GM12801 (cell line): ENCODE data around the gene NYAP1.

ENCODE experiments used
- TF ChIP-seq, protein P1 (sequence below): IDR thresholded peaks from one replicate; pipeline ENCODE4 v1.5.1; 2011; ENCODE audit warnings: control low read depth; ENCODE audit not compliant: insufficient read length; ENCODE audit errors: extremely low read depth

The NYAP1 gene

DNA sequence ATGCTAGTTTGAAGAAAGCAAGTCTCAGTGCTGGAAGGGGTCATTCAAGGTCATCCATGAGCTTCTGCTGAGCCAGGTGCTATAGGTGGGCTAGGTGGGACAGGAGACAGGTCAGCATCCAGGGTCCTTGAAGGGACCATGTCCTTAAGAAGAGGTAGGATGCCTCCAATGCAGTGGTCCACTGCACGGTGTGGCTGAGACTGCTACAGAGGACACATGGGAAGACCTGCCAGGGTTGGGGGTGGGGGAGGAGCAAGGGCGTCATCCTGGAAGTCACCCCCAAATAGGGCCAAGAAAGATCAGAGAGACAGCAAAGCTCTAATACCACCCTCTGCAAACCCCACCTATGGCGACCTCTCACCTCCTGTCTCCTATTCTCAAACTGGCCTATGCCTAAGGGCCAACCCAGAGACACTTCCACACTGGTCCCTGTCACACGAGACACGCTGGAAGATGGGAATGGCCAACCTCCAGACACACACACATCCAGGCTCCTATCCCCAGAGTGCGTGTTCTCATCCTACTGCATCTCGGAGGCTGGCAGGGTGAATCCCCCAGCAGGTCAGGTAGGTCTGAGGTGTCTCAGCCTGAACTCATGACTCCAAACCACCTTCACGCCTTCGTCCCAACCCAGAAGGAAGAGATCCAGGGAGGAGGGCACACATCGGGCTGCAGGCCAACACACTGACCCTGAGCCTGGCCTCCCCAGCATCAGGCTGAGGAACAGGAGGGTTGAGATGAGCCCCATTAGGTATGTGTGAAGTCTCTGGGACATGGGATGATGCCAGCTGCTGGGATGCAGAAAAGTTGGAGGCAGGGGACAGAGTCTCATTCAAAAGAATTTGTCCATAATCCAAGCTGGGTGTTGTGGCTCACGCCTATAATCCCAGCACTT is 41.8 kb upstream of the NYAP1 start:
- TF ChIP-seq, protein P1, sequence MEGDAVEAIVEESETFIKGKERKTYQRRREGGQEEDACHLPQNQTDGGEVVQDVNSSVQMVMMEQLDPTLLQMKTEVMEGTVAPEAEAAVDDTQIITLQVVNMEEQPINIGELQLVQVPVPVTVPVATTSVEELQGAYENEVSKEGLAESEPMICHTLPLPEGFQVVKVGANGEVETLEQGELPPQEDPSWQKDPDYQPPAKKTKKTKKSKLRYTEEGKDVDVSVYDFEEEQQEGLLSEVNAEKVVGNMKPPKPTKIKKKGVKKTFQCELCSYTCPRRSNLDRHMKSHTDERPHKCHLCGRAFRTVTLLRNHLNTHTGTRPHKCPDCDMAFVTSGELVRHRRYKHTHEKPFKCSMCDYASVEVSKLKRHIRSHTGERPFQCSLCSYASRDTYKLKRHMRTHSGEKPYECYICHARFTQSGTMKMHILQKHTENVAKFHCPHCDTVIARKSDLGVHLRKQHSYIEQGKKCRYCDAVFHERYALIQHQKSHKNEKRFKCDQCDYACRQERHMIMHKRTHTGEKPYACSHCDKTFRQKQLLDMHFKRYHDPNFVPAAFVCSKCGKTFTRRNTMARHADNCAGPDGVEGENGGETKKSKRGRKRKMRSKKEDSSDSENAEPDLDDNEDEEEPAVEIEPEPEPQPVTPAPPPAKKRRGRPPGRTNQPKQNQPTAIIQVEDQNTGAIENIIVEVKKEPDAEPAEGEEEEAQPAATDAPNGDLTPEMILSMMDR = no peak

DNA sequence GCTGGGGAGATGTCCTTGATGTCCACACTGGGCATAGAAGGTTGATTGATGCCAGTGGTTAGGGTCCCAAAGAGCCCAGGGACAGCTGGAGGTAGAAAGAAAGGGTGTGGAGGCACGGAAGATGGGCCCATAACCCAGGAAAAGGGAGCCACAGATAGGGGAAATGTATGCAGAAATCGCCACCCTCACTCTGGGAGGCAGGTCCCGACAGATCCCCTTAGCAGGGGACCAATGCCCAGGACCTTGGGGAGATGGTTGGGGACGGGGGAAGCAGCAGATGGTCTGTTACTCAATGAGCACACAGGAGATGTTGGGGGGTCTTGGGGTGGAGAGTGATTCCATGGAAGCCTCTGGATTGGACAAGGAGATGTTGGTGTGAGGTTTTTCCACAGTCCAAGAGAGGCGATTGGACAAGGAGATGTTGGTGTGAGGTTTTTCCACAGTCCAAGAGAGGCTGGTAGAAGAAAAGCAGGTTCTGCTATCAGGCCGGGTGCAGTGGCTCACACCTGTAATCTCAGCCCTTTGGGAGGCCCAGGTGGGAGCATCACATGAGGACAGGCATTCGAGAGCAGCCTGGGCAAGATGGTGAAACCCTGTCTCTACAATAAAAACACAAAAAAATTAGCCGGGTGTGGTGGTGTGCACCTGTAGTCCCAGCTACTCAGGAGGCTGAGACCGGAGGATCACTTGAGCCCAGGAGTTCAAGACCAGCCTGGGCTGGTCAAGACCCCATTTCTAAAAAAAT is 40.5 kb upstream of the NYAP1 start:
- TF ChIP-seq, protein P1 = no peak

DNA sequence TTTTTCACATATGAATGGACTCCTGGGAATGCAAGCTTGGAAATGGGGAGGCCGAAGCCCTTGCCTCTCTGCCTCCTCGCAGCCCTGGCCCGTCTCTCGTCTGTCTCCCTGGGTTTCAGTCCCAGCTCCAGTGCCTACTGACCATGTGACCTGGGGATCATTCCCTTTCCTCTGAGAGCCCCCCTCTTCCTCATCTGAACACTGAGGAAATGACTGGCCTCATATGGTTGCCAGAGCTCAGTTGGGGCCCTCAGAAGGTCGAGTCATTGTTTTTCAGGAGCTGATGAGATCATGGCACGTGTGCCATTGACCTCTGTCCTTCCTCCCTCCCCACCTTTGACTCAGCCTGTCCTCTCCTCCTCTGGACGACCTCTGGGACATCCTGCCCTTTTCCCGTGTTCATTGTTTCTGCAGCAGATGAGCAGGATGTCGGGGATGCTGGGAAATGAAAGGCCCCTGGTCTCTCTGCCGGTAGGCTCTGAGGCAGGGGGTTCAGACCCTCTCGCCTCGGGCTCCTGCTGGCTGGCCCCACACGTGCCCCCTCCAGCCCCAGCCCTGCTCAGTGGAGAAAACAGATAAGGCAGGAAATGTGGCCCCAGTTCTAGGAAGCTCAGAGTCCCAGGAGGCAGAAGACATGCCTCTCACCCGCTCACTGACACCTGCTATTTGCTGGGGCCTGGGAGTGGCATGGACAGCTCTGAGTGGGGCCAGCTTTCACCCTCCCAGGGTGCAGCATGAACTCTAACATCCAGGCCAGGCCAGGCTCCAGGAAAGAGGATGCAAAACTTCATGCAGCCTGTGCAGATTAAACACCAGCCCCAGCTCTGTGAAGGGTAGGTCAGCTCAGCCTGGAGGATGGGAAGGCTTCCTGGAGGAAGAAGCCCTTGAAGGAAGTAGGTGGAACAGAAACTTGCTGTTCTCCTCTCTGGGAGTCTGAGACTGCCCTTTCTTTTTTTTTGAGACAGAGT is 39.1 kb upstream of the NYAP1 start:
- TF ChIP-seq, protein P1 = no peak

DNA sequence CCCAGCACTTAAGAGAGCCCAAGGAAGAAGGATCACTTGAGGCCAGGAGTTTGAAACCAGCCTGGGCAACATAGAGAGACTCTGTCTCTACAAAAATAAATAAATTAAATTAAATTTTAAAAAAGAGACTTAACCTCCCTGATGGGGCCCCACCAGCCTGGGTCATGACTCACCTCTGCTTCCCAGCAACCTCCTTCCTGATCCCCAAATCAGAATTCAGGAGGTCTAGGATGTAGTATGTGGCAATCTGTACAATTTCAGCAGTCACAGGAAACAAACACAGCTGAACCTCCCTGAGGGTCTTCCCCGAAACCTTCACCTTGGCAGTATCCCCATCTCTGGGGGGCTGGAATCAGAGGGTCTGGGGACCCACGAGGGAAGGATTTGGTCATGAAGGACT is 37.7 kb upstream of the NYAP1 start:
- TF ChIP-seq, protein P1 = no peak

DNA sequence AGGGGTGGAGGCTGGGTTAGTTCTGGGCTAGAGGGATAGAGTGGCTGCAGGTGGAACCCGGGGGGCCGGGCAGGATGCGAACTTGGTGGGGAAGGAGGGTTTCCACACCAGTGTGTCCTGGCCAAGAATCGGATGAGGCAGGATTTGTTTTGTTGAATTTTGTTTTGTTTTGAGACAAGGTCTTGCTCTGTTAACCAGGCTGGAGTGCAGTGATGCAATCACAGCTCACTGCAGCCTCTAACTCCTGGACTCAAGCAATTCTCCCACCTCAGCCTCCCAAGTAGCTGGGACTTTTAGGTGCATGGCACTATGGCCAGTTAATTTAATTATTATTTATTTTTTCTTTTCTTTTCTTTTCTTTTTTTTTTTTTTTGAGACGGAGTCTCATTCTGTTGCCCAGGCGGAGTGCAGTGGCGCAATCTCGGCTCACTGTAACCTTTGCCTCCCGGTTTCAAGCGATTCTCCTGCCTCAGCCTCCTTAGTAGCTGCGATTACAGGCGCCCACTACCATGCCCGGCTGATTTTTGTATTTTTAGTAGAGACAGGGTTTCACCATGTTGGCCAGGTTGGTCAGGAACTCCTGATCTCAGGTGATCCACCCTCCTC is 34.4 kb upstream of the NYAP1 start:
- TF ChIP-seq, protein P1 = no peak

DNA sequence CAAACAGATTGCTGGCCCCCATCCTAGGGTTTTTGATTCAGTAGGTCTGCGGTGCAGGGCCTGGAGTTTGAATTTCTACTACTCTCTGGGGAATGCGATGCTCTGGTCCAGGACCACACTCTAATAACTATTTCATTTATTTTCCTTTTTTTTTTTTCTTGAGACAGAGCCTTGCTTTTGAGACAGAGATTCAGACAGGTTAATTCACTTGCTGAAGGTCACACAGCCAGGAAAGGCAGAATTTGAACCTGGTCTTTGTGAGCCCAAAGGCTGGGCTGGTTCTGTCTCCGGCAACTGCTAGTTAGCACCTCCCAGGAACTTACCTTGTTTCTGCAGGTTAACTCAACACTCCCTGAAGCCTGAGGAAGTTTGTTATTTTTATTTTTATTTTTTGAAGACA is 31.2 kb upstream of the NYAP1 start:
- TF ChIP-seq, protein P1 = no peak

DNA sequence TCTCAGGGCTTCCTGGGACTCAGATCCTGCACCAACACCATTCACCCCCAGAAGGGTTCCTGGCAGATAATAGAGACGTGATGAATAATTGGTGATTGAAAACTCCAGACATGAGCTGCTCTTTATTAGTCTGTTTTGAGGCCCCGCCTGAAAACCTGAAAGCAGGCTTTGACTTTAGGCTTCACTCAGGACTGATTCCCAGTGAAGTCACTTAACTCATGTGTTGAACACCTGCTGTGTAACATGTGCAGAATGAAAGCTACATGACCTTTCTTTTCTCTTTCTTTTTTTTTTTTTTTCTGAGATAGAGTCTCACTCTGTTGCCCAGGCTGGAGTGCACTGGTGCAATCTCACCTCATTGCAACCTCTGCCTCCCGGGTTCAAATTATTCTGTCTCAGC is 28.5 kb upstream of the NYAP1 start:
- TF ChIP-seq, protein P1 = no peak
